Measurements from ENCODE around the gene MATR3. TPM values are rescaled to one million over a fixed set of nuclear protein-coding genes. Genes with fewer than 3 reads are reported as not detected.

Gene MATR3
- total and polyA plus RNA-seq, 2 of the 4 experiments (the other 2 are of a cell fraction): 81.4 to 367 TPM

GRCh38 chr5:139287890-139288635 lies 5.5 kb upstream of the MATR3 start:
- Histone ChIP-seq H2BK15ac (ENCODE audit: low read depth, low read length) (no peak overlapping the region), H2AK5ac (ENCODE audit: low read depth, low read length) (no peak overlapping the region), H2BK5ac (ENCODE audit: low read depth, low read length, poor library complexity, severe bottlenecking) (no peak overlapping the region), H3K9ac (ENCODE audit: low read depth, low read length) (no peak overlapping the region), H4K20me1 (ENCODE audit: insufficient read depth, low read length) (no peaks in the 10 kb centered on the region), H3K56ac (ENCODE audit: extremely low read depth, insufficient read depth, low read length) (no peak overlapping the region), H3K4me2 (ENCODE audit: low read depth, low read length) (no peak overlapping the region), H2AK9ac (replicated peaks; ENCODE audit: low read depth, low read length, poor library complexity) (no peak overlapping the region), H3K36me3 (ENCODE audit: control insufficient read depth, insufficient read depth, low read length) (peaks cover 14% of the 10 kb centered on the region), H3K4me1 (ENCODE audit: control insufficient read depth, insufficient read depth, low read length) (no peaks in the 10 kb centered on the region), H2BK120ac (ENCODE audit: low read depth, low read length) (no peak overlapping the region), H3K14ac (replicated peaks; ENCODE audit: low read depth, low read length) (no peak overlapping the region), H3K4me3 (ENCODE audit: insufficient read depth, low read depth, low read length) (no peak overlapping the region), H3K9me1 (ENCODE audit: insufficient read depth, low read length) (0 out of 2 replicates have a peak, but pooled peaks cover 2% of the 10 kb centered on the region), H4K91ac (ENCODE audit: insufficient read depth, low read depth, low read length) (no peak overlapping the region), H3K79me1 (ENCODE audit: low read depth in 1 of 2, low read length in 2 of 2) (peaks cover 5 to 20% of the 10 kb centered on the region in 2 experiments), H3K9me3 (ENCODE audit: control insufficient read depth, insufficient read depth, low read length) (no peaks in the 10 kb centered on the region), H4K8ac (ENCODE audit: low read depth in 2 of 2, low read length in 2 of 2) (no peak overlapping the region), H2BK20ac (ENCODE audit: low read depth, low read length) (no peak overlapping the region), H3K18ac (ENCODE audit: low read depth, low read length) (no peak overlapping the region), H4K5ac (ENCODE audit: low read depth, low read length) (no peak overlapping the region), H3K27ac (ENCODE audit: insufficient read depth, low read length) (no peak overlapping the region), H2AFZ (replicated peaks; ENCODE audit: low read length, poor library complexity) (no peak overlapping the region), H3K27me3 (ENCODE audit: control insufficient read depth, insufficient read depth, low read length) (no peaks in the 10 kb centered on the region), H3K4ac (ENCODE audit: low read depth, low read length) (no peak overlapping the region), H3K23ac (ENCODE audit: low read depth, low read length) (no peak overlapping the region)
- POLR2A ChIA-PET (ENCODE audit: unreplicated experiment): no interaction called here
- WGBS, 2 experiments (ENCODE audit: extremely low coverage in 2 of 2, insufficient read length in 1 of 2): 88% methylated on average over 4 of the region's 10 CpGs; no CpG with 5 or more reads in 1 of the 2 experiments
- DNase-seq (no peak), ATAC-seq (ENCODE audit: low read depth) (no peak; the same call in 1 of the 2 replicates)
- dilution Hi-C loops (cut with HindIII; ENCODE audit: low sequenced_read_pairs, unreplicated experiment): no loop called here
- intact Hi-C loops (cut with micrococcal nuclease): no loop called here
- CTCF ChIA-PET: no interaction called here
- TF ChIP-seq RAD21 (IDR thresholded peaks at IDR 0.05; ENCODE audit: low read length): peak; percentile 37
- no peak for TF ChIP-seq USF2 (IDR thresholded peaks at IDR 0.05; ENCODE audit: low read depth, low read length)
- in situ Hi-C loops (cut with MboI; ENCODE audit: low sequenced_read_pairs): no loop called here
- BruUV-seq (replicated peaks): no TSS peak

All from IMR-90 (cell line).